ENCODE results near the gene SFPQ.
"Not testable (repeated sequence)": the region's sequence is repeated elsewhere in the genome, so short reads cannot be mapped to it uniquely, and the experiment has no call there.

The SFPQ gene, protein sequence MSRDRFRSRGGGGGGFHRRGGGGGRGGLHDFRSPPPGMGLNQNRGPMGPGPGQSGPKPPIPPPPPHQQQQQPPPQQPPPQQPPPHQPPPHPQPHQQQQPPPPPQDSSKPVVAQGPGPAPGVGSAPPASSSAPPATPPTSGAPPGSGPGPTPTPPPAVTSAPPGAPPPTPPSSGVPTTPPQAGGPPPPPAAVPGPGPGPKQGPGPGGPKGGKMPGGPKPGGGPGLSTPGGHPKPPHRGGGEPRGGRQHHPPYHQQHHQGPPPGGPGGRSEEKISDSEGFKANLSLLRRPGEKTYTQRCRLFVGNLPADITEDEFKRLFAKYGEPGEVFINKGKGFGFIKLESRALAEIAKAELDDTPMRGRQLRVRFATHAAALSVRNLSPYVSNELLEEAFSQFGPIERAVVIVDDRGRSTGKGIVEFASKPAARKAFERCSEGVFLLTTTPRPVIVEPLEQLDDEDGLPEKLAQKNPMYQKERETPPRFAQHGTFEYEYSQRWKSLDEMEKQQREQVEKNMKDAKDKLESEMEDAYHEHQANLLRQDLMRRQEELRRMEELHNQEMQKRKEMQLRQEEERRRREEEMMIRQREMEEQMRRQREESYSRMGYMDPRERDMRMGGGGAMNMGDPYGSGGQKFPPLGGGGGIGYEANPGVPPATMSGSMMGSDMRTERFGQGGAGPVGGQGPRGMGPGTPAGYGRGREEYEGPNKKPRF

DNA sequence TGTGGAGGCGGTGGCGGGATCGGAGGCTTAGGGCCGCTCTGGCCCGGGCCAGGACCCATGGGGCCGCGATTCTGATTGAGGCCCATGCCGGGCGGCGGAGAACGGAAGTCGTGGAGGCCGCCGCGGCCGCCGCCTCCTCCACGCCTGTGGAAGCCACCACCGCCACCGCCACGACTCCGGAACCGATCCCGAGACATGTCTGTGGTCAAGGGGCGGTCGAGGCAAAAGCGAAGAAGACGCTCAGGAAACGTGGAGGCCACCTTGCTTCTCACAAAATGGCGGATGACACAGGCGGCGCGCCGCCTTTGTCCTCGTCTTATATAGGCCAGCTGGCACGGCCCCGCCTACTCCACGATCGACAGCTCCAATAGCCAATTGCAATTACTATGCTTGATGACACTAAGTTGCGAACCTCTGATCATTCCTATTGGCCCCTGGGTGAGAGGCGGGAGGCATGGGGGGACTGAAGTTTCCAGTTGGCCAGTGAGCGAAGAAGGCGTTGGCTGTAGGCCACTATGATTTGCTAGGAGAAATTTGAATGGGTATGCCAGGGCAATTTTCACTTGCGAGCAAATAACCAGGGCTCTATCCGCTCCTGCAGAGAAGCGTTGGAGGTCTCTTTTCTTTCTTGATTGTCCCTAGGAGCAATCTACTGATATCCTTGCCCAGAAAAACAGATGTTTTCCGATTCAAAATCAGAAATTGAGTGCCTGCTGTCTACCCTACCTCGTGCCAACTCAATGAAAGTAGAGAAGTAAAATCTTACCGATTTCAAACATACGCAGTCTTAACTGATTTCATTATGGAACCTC lies at the start of gene SFPQ:
Gene SFPQ, minus strand, starts transcription at position 293 of the 812 bp plus-strand sequence. Its CDS starts 96 bp downstream, at position 197.
- peak; percentile 99 for DNase-seq

DNA sequence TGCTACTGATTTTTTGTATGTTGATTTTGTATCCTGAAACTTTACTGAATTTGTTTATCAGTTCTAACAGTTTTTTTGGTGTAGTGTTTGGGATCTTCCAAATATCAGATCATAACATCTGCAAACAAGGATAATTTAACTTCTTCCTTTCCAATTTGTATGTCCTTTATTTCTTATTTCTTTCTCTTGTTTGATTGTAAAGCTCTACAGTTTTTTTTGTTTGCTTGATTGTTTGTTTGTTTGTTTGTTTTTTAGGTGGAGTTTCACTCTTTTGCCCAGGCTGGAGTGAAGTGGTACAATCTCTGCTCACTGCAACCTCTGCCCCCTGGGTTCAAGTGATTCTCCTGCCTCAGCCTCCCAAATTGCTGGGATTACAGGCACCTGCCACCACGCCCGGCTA lies 43.8 kb upstream of the SFPQ start:
- DNase-seq, result not testable (repeated sequence)

DNA sequence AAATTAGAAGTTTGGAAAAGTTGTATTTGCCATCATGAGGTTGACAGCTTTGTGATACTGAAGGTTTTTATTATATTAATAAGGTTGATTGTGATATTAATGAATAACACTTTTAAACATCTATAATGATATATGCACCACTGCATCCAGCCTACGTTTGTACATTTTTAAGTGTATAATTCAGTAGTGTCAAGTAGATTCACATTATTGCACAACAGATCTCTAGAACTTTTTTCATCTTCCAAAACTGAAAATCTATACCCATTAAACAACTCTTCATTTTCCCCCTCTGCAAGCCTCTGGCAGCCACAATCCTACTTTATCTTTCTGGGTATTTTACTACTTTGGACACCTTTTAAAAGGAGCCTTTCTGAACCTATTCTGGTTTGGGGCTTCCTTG lies 38.3 kb upstream of the SFPQ start:
- DNase-seq, result no peak

DNA sequence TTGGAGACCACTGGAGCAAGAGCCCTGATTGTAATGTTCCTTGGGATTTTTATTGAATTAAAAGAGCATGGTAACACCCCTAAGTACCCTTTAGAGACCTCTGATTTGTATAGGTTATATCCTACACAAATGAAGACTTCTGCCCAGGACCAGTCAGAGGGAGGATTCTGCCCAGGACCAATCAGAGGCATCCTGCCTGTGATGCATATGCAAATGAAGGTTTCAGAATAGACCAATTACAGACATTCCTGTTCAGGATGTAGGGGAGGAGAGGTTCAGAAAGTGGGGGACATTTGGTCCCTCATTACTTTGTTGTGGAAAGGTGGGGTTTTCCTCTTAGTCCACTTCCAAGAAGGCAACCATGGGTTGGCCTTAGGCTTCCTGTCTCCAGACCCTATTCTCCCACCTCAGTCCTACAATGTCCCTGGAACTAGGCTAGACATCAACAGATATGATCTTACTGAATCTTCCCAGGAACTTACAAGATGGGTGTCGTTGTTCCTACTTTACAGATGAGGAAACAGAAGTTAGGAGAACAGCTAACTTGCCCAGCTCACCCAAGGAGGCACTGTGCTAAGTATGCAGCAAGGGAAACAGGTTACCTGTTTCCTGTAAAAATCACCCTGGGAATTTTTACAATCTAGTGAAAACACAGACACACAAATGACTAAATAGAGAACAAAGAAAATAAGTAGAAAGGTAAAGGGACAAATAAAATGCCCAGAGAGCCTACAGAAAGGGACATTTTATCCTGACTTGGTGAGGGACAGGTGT lies 36.8 kb upstream of the SFPQ start:
- DNase-seq, result no peak

DNA sequence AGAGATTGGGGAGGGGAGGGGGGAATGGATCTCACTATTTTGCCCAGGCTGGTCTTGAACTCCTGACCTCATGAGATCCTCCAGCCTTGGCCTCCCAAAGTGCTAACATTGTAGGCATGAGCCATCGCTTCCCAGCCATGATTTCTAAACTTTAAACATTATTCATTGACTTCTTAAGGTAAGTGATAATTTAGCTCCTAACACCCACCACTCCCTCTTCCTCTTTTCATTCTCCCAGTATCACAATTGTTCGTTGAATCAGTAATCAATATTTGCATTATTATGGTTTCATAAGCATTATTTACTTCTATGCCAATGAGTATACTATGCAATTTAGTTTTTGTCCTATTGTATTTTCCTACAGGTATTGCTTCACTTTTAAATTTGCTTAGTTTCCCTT lies 33.6 kb upstream of the SFPQ start:
- DNase-seq, result no peak

DNA sequence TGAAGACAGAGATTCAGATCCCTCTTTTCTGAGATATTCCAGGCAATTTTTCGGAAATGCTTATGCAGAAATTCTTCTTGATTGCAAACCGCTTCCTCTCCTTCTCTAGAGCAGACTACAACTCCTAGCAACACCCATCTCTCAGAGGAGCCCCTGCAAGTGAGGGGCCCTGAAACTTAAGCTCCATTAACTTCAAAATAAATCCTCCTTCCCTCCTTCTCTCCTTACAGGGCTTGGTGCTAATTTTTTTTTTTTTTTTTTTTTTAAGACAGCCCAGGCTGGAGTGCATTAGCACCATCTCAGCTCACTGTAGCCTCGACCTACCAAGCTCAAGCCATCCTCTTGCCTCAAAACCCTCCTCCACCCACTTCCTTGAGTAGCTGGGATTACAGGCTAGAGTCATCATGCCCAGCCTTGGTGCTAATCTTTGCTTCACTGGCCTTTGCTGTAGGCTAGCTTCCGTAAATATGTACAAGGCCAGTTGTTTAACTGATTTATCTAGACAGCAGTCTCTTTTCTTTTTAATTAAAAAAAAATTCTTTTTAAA lies 30.2 kb upstream of the SFPQ start:
- no peak for DNase-seq

DNA sequence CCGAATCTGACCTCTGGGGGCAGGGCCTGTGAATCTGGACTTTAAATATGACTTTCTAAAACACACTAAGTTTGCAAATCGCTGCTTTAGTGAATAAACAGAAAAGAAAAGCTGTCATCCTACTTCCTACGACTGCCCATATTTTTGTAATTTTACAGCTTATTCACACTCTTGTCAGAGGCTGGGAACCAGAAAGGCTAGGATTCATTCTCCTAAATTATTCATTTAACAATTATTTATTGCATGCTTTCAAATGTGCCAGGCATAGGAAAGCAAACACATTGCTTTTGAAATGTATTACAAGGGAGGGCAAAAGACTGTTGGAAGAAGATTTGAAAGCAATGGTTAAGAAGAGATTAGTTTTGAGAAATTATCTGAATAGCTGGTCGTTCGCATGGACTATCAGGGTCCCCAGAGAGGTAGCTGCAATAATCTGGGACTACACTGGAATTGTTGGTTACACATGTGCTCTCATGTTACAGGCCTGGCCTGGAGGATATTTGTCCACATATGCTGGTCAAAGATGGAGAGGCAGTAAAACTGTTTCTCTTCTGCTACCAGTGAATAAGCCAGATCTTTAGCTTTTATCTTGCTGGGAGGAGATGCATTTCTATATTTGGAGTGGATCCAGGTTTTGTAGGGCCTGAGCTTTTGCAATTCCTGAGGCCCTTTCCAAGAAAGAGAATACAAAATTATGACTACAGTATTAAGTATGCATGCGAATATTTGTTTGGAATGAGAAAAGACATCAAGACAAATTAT lies 29.6 kb upstream of the SFPQ start:
- no peak for DNase-seq

DNA sequence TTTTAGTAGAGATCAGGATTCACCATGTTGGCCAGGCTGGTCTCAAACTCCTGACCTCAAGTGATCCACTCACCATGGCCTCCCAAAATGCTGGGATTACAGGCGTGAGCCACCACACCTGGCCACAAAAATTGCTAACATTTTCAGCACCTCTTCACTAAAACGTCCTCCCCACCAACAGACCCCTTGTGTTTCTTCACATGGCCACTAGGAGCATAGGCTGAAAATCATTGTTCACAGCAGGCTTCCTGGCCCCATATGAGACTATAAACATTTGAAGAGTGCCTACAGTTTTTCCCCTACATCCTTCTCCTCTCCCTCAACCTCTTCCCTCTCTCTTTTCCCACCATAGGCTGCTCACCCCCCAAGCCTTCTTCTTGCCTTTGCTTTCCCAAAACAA lies 28.0 kb upstream of the SFPQ start:
- DNase-seq, result peak; percentile 18

DNA sequence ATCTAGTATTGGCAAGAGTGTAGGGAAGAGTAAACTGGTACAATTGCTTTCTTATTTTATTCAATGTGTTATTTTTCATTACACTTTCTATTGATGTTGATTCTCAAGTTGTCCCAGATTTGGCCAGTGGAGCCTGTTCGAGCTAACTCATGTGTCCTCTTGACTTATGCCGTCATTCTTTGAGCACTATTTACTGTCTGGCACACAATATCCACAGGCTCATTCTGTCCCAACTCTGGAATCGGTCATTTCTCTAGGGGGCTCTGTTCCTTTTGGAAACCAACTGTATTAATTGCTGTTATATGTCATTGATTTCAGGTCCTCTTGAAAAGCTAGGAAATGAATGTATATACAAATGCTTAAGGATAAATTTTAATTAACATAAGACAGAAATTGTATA lies 22.4 kb upstream of the SFPQ start:
- no peak for DNase-seq

DNA sequence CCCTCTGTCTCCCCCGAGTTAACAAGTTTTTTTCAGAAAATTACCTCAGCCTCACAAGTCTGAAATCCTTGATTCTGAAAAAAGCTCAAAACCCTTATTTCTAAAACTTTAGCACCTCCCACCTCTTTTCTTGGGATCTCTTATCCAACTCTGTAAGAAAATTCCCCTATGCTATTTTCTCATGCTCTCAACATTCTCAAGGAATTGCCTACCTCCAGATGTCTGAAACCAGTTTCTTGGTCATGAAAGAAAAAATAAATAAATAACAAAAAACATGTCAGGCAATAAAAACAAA lies 18.1 kb upstream of the SFPQ start:
- no peak for DNase-seq

DNA sequence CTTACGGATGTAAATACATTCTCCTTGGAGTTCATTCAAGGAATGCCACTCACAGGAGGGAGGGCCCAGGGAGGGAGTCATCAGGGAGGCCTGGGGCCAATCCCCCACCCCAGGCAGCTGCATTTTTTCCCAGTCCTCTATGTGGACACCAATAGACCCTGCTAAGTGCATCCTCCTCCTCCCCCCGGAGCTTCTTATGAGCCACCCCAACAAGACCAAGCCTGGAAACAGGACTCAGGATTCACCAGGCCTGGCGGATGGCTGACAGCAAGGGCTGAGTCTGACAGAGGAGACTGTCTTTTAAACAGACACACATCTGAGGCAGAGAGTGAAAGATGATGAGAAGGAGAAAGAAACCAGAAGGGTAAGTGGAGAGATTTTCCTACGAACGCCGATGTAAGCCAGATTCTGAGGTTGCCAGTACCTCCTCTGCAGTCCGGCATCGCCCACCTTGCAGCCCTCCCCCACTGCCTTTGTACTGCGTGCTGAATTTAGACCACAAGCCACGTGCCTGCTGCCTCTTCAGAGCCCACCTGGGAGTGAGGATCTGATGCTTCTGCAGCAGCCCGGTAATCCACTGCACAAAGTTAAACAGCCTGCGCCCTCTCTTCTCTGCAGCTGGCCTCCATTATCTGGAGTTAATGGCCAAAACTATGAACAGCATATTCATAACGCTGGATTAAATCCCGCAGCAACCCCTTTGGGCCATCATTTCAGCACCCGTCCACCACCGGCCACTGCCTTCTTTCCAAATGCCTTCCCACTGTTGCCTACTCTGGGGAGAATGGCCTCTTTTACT lies 17.6 kb upstream of the SFPQ start:
- no peak for DNase-seq

DNA sequence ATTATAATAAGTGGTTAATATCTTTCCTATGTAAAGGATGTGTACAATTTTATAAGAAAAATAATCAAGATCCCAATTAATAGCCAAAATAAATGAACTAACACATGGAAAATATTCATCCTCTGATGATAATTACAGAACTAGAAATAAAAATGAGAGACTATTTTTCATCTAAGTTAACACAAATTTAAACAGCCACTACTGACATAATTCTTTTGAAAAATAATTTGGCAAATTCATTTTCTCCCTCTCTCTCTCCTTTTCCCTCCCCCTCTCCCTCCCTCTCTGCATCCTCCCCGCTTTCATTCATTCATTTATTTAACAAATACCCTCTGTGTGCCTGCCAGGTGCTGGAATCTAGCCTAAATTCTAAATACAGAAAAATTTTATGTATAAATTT lies 10.3 kb upstream of the SFPQ start:
- DNase-seq, result no peak

DNA sequence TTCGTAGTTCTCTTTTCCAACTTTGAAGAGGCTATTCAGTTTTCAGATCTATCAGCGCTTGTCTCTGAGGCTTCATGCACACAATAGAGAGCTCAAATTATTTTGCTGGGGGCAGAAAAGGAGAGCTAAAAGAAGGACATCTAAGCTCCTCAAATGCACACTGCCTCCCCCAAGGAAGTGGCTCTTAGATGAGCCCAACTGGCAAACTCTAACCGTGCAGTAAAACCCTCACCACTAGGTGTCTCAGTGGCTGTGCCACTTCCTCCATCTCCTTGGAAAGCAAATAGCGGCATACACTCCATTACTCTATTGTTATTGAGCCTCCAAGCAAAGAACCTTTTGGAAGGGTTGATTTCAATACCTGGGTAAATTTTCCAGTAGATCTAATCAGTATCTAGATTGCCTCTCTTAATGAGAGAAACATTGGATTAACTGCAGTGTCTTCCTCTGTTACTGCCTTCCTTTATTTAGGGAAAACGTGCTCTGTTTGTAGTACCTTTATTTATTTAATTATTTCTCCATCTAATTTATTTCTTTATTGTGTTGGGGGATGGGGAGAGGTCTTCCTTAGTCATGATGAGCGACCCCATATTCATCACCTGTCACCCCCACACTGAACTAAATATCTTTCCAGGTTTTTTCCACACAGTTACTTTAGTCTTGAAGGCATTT lies 9.2 kb upstream of the SFPQ start:
- peak; percentile 78 for DNase-seq

DNA sequence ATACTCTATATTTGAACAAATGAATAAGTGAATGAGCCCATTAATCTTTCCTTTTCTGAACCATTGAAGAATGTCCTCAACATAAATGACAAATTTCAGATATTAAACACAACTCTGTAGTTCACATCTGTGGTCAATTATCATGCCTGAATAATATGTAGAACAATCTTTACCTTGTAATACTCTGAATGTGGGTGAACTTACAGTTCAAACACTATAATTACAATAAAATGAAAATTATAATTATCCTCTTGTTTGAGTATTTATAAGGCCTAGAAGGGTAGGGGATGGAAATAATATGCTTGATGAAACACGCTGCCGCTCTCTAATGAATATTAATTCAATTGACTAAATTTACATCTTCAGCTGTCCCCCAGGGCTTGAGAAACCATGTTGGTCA lies 8.7 kb upstream of the SFPQ start:
- no peak for DNase-seq

DNA sequence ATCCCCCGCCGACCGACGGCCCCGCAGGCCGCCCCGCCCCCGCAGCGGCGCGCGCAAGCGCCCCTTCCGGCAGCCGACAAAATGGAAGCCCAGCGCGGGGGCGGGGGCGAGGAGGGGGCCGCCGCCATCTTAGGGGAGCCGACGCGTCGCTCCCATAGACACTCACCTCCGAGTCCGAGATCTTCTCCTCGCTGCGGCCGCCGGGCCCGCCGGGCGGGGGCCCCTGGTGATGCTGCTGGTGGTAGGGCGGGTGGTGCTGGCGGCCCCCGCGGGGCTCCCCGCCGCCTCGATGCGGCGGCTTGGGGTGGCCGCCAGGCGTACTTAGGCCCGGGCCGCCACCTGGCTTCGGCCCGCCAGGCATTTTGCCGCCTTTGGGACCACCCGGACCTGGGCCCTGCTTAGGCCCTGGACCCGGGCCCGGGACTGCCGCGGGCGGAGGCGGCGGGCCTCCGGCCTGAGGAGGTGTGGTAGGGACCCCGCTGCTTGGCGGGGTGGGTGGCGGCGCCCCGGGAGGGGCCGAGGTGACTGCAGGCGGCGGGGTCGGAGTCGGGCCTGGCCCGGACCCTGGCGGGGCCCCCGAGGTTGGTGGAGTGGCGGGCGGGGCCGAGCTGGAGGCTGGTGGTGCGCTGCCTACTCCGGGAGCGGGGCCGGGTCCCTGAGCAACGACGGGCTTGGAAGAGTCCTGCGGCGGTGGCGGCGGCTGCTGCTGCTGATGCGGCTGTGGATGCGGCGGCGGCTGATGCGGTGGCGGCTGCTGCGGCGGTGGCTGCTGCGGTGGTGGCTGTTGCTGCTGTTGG lies 691 bp downstream of the SFPQ start:
- peak; percentile 91 for DNase-seq

DNA sequence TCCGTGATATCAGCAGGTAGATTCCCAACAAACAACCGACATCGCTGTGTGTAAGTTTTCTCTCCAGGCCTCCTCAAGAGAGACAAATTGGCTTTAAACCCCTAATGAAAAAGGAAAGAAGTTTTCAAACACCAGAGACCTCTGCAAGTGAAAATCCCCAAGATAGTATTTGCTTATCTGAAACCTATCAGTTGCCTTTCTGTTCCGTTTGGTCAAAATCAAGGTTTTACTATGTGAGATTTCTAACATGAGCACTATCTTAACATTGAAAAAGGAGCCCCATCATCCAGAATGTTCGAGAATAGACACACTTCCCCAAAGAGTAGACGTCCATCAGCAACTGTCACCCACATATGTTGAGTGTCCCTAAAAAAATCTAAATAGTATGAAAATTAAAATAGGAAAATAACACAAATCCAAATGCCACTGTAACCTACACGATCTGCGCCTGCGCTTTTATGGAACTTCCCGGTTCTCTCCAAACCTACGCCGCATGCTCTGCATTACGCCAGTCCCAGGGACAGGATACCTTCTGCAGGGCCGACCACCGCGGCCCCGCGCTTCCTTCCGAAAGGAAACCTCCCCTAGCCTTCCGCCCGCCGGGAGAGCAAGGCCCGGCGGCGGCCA lies 1.4 kb downstream of the SFPQ start:
- DNase-seq, result no peak

DNA sequence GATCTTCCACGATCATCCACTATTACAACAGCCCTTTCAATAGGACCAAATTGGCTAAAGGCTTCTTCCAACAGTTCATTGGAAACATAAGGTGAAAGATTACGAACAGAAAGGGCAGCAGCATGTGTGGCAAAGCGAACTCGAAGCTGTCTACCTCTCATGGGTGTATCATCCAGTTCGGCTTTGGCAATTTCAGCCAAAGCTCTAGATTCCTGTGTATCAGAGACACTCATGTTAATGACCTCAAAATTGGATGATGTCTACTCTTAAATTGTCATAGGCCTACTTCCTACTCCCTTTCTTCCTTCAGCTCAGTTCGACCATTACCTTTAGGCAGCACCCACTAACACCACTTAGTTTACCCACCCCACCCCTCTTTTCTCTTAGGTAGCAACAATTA lies 2.2 kb downstream of the SFPQ start:
- no peak for DNase-seq

DNA sequence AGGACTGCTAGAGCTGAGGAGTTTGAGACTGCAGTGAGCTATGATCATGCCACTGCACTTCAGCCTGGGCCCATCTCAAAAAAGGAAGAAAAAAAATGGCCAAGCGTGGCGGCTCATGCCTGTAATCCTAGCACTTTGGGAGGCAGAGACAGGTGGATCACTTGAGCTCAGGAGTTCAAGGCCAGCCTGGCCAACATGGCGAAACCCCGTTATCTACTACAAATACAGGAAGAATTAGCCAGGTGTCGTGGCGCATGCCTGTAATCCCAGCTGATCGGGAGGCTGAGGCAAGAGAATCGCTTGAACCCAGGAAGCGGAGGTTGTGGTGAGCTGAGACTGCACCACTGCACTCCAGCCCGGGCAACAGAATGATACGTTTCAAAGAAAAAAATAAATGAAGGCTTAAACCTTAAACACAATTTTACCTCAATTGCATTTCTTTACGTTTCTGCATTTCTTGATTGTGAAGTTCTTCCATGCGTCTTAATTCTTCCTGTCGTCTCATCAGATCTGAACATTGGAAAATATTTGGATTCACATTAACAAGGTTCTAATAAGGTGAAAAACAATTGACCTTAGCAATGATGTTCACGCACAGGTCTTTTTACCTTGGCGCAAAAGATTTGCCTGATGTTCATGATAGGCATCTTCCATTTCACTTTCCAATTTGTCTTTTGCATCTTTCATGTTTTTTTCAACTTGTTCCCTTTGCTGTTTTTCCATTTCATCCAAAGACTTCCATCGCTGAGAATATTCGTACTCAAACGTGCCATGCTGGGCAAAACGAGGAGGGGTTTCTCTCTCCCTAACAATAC lies 4.2 kb downstream of the SFPQ start:
- DNase-seq, result no peak

Measured in CD4-positive, alpha-beta T cell treated with Interleukin-12 subunit alpha and Interleukin-12 subunit beta, for 1 hour (primary cell).